OCI-LY3 (cell line): ENCODE data around the gene GRM2.

Source experiments
- H2AFZ ChIP-seq: fragments of 200-600, 300-600 bp; shearing (Covaris generic); 2 replicates; pipeline ENCODE4 v1.6.0; 2014; ENCODE audit warnings: antibody characterized with exemption, low read depth, low read length
- H3K27ac ChIP-seq: fragments of 200-600, 300-600 bp; sonication (generic); 2 replicates; pipeline ENCODE4 v1.5.1; 2014; ENCODE audit warnings: mild to moderate bottlenecking, low read length, moderate library complexity, mixed read lengths
- H3K27me3 ChIP-seq: fragments of 200-600, 300-600 bp; sonication (generic); 2 replicates; pipeline ENCODE4 v1.6.1; 2014; ENCODE audit warnings: low read depth, low read length, mixed read lengths
- H3K36me3 ChIP-seq: fragments of 200-600, 300-600 bp; sonication (generic); replicated peaks from 2 replicates; pipeline ENCODE3; 2014; ENCODE audit warnings: low read depth, low read length, mixed read lengths
- H3K4me1 ChIP-seq: fragments of 300-600, 200-600 bp; sonication (generic); 2 replicates; pipeline ENCODE4 v1.6.1; 2014; ENCODE audit warnings: low read length, mixed read lengths
- H3K4me2 ChIP-seq: fragments of 200-600, 300-600 bp; sonication (generic); 2 replicates; pipeline ENCODE4 v1.6.1; 2014; ENCODE audit warnings: low read length, mixed read lengths
- H3K4me3 ChIP-seq: fragments of 300-600, 200-600 bp; sonication (generic); 2 replicates; pipeline ENCODE4 v1.5.1; 2014; ENCODE audit warnings: antibody characterized with exemption, mild to moderate bottlenecking, low read length, moderate library complexity
- H3K79me2 ChIP-seq: fragments of 300-600, 200-600 bp; shearing (Covaris generic); 2 replicates; pipeline ENCODE4 v1.6.1; 2014; ENCODE audit warnings: mild to moderate bottlenecking, low read length, mixed read lengths
- H3K9ac ChIP-seq: fragments of 300-600, 200-600 bp; shearing (Covaris generic); 2 replicates; pipeline ENCODE4 v1.6.0; 2014; ENCODE audit warnings: mild to moderate bottlenecking, low read length, moderate library complexity
- H3K9me3 ChIP-seq: fragments of 200-600, 300-600 bp; shearing (Covaris generic); 2 replicates; pipeline ENCODE4 v1.6.1; 2014; ENCODE audit warnings: low read length, mixed read lengths; ENCODE audit not compliant: insufficient read depth
- H4K20me1 ChIP-seq: fragments of 200-600, 300-600 bp; sonication (generic); 2 replicates; pipeline ENCODE4 v1.6.1; 2016; ENCODE audit warnings: low read length, mixed read lengths; ENCODE audit not compliant: insufficient read depth
- EZH2phosphoT487 ChIP-seq: fragments of 200-600 bp; shearing (Covaris generic); IDR thresholded peaks from 2 replicates; pipeline ENCODE4 v1.6.1; 2018; ENCODE audit warnings: antibody characterized with exemption, mixed run types, low read depth
- TF ChIP-seq, protein P1 (sequence below): fragments of 200-600, 300-600 bp; sonication (generic); IDR thresholded peaks from 2 replicates; pipeline ENCODE4 v1.5.1; 2014; ENCODE audit warnings: antibody characterized with exemption, low read length, low read depth

GRM2 gene

DNA sequence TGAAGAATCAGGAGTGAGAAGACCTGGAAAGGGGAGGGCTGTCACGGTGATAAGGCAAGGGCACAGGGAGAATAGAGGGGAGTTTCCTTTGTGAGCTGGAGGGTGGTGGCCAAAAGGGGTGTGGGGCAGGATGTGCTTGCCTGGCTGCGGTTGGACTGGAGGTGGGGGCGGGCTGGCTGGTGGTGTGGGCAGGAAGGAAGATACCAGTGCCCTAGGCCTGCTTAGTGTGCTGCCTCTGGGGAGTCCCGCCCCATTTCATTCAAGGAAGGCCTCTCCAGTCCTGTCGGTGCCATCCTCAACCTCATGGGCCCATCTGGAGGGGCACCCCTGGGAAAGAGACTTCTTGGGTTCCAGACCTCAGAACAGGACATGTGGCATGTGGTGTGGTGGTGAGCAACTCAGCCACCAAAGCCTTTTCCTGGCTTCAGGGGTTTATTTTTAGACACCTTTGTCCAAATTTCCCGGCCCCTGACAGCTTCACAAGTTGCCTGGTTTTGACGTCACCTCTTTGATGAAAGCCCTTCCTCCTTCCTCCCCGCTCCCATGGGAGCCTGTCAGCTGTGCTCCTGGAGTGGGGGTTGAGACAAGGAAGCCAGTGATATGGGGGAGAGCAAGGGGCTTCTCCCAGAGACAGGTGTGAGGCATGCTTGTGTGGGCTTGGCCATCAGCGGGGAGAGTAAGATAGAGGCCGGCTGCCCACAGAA is 20.2 kb upstream of the GRM2 start:
- TF ChIP-seq EZH2phosphoT487: no peak
- TF ChIP-seq, protein P1, sequence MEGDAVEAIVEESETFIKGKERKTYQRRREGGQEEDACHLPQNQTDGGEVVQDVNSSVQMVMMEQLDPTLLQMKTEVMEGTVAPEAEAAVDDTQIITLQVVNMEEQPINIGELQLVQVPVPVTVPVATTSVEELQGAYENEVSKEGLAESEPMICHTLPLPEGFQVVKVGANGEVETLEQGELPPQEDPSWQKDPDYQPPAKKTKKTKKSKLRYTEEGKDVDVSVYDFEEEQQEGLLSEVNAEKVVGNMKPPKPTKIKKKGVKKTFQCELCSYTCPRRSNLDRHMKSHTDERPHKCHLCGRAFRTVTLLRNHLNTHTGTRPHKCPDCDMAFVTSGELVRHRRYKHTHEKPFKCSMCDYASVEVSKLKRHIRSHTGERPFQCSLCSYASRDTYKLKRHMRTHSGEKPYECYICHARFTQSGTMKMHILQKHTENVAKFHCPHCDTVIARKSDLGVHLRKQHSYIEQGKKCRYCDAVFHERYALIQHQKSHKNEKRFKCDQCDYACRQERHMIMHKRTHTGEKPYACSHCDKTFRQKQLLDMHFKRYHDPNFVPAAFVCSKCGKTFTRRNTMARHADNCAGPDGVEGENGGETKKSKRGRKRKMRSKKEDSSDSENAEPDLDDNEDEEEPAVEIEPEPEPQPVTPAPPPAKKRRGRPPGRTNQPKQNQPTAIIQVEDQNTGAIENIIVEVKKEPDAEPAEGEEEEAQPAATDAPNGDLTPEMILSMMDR: no peak
- H3K27me3 ChIP-seq: no peaks in the 10 kb centered on the region
- H3K36me3 ChIP-seq: peaks cover 52% of the 10 kb centered on the region
- H3K79me2 ChIP-seq: no peaks in the 10 kb centered on the region; the same call in 1 of the 2 replicates
- no peak overlapping the region for H3K27ac ChIP-seq
- no peak overlapping the region for H3K4me3 ChIP-seq
- no peak overlapping the region for H3K9ac ChIP-seq
- peaks cover 10% of the 10 kb centered on the region for H3K4me1 ChIP-seq
- no peaks in the 10 kb centered on the region for H3K9me3 ChIP-seq
- no peak overlapping the region for H2AFZ ChIP-seq
- H4K20me1 ChIP-seq: peaks cover 8% of the 10 kb centered on the region
- no peak overlapping the region for H3K4me2 ChIP-seq

- Histone ChIP-seq H3K9me3 (no peaks in the 10 kb centered on the region), H3K27me3 (no peaks in the 10 kb centered on the region), H3K4me1 (peaks cover 2% of the 10 kb centered on the region; the same call in 1 of the 2 replicates), H3K4me3 (no peak overlapping the region), H3K9ac (no peak overlapping the region), H3K27ac (no peak overlapping the region), H3K79me2 (no peaks in the 10 kb centered on the region; the same call in 1 of the 2 replicates), H3K36me3 (peaks cover 53% of the 10 kb centered on the region), H2AFZ (no peak overlapping the region), H3K4me2 (no peak overlapping the region), H4K20me1 (peaks cover 6% of the 10 kb centered on the region)
- TF ChIP-seq, protein P1: no peak
- TF ChIP-seq EZH2phosphoT487: no peak
Observed at GRCh38 chr3:51687431-51688205, 19.2 kb upstream of the GRM2 start.

GRCh38 chr3:51688206-51688600 is 18.7 kb upstream of the GRM2 start:
- Histone ChIP-seq H4K20me1 (peaks cover 3% of the 10 kb centered on the region; the same call in 1 of the 2 replicates), H3K27me3 (no peaks in the 10 kb centered on the region), H3K9me3 (no peaks in the 10 kb centered on the region), H2AFZ (no peak overlapping the region), H3K4me3 (no peak overlapping the region), H3K4me2 (no peak overlapping the region), H3K36me3 (peaks cover 47% of the 10 kb centered on the region), H3K27ac (no peak overlapping the region), H3K4me1 (no peaks in the 10 kb centered on the region), H3K9ac (no peak overlapping the region), H3K79me2 (no peaks in the 10 kb centered on the region; the same call in 1 of the 2 replicates)
- TF ChIP-seq, protein P1: no peak
- TF ChIP-seq EZH2phosphoT487: no peak

DNA sequence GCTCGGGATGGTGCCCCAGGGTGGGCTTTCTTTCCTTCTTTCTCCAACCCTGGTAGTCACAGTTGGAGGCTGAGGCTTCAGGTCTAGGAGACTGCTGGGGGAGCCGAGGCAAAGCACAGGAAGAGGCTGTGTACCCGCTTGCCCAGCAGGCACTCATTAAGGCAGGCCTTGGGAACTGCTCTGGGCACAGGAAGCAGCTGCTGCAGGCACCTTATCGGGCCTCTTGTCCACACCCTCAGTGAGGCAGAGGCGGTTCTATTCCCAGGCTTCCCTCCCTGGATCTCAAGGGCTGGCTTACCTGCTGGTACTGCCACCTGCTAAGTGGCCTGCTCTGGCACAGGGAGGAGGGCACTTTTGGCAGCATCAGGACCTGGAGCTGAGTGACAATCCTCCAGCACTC is 15.8 kb upstream of the GRM2 start:
- no peak overlapping the region for H3K9ac ChIP-seq
- H3K4me2 ChIP-seq: no peak overlapping the region
- peaks cover 6% of the 10 kb centered on the region; the same call in 1 of the 2 replicates for H4K20me1 ChIP-seq
- no peaks in the 10 kb centered on the region for H3K9me3 ChIP-seq
- H3K27ac ChIP-seq: no peak overlapping the region
- peaks cover 29% of the 10 kb centered on the region for H3K36me3 ChIP-seq
- H3K79me2 ChIP-seq: no peaks in the 10 kb centered on the region
- no peak overlapping the region for H3K4me3 ChIP-seq
- H3K4me1 ChIP-seq: no peaks in the 10 kb centered on the region
- TF ChIP-seq EZH2phosphoT487: no peak
- TF ChIP-seq, protein P1: no peak
- H2AFZ ChIP-seq: no peak overlapping the region
- H3K27me3 ChIP-seq: no peaks in the 10 kb centered on the region
